T-helper 1 cell treated with Interleukin-12 subunit alpha and Interleukin-12 subunit beta and Interleukin-4 antibody, amounts not matched to agents 30 μg/mL and 1 μg/mL, for 36 hours (primary cell): ENCODE data around the gene GRIK4.

Experiments used
- H3K27ac Mint-ChIP-seq: one replicate; pipeline ENCODE4 v1.8.0; 2021; ENCODE audit warnings: mild to moderate bottlenecking, mixed read lengths
- H3K27me3 Mint-ChIP-seq: one replicate; pipeline ENCODE4 v1.8.0; 2021; ENCODE audit warnings: low read depth, mixed read lengths
- H3K36me3 Mint-ChIP-seq: one replicate; pipeline ENCODE4 v1.8.0; 2021; ENCODE audit warnings: low read depth, mixed read lengths
- H3K4me1 Mint-ChIP-seq: one replicate; pipeline ENCODE4 v1.8.0; 2021; ENCODE audit warnings: low read depth, mixed read lengths
- H3K4me3 Mint-ChIP-seq: one replicate; pipeline ENCODE4 v1.8.0; 2021; ENCODE audit warnings: mild to moderate bottlenecking, moderate library complexity, mixed read lengths
- H3K9me3 Mint-ChIP-seq: one replicate; pipeline ENCODE4 v1.8.0; 2021; ENCODE audit warnings: mixed read lengths

The GRIK4 gene

DNA sequence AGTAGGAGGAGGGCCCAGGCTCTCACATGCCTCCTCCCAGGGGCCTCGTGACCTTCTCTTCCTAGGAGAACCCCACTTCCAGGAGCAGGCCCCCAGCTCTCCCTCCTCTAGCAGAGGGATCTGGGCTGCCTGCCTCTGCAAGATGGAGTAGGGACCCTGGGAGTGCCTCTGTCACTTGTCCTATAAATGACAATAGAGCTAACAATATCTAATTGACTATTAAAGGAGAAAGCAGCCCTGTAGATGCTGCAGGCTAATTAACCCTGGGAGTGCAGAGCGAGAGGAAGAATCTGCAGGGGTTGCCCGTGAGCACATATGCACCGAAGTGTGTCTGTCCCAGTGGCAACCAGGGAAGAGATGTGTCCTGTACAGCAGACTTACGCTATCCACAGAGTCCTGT lies 184.4 kb downstream of the GRIK4 start:
- no peaks in the 10 kb centered on the region for H3K9me3 Mint-ChIP-seq
- no peak overlapping the region for H3K27ac Mint-ChIP-seq
- no peak overlapping the region for H3K4me3 Mint-ChIP-seq
- no peaks in the 10 kb centered on the region for H3K36me3 Mint-ChIP-seq
- H3K27me3 Mint-ChIP-seq = peaks cover 14% of the 10 kb centered on the region
- no peaks in the 10 kb centered on the region for H3K4me1 Mint-ChIP-seq

DNA sequence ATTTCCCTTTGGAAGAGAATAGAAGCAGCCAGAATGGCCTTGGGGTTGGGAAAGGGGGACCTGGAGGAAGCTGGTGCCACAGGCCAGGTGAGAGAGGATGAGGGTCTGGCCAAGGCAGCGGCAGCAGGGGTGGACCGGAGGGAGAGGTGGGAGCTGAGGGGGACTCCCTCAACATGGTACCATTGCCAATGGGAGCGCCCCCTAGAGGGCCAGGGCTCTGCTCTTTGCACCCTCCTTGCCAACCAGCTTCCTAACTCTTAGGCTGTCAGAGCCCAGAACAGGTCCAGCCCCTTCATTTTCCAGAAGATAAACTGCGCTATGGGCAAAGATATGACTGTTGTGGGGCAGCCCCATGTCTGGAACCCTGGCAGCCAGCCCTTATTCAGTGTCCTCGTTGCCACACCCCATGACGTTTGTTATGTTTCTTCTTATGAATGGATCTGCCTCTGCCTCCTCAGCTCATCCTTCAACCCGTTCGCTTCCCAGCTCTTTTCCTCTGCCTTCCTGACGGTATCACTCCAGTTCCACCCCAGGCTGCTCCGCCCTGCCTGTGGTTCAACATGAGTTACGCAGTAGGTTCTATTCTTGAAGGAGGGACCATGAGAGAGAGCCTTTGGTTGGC lies 185.2 kb downstream of the GRIK4 start:
- H3K4me1 Mint-ChIP-seq = no peaks in the 10 kb centered on the region
- H3K27ac Mint-ChIP-seq = no peak overlapping the region
- H3K4me3 Mint-ChIP-seq = no peak overlapping the region
- H3K36me3 Mint-ChIP-seq = no peaks in the 10 kb centered on the region
- peaks cover 11% of the 10 kb centered on the region for H3K27me3 Mint-ChIP-seq
- no peaks in the 10 kb centered on the region for H3K9me3 Mint-ChIP-seq

DNA sequence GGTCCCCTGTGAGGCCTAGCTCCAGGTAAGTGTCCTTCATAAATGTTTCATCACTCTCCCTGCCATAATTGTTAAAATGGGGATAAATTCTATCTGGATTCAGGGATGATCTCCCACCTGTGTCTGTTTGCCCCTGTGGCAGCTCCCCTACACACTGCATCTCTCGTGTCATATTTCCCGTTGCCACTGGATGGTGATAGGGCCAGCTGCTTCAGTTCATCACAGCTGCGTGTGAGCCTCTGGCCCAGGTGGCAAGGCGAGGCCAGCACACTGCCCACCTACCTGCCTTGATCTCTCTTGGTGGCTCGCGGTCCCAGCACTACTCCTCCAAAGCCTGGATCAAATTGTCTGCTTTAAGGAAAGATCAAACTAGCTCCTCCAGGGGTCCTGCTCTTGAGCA lies 187.4 kb downstream of the GRIK4 start:
- Mint-ChIP-seq H3K4me1 (no peaks in the 10 kb centered on the region), H3K4me3 (no peak overlapping the region), H3K27me3 (no peaks in the 10 kb centered on the region), H3K27ac (no peak overlapping the region), H3K9me3 (no peaks in the 10 kb centered on the region), H3K36me3 (no peaks in the 10 kb centered on the region)

DNA sequence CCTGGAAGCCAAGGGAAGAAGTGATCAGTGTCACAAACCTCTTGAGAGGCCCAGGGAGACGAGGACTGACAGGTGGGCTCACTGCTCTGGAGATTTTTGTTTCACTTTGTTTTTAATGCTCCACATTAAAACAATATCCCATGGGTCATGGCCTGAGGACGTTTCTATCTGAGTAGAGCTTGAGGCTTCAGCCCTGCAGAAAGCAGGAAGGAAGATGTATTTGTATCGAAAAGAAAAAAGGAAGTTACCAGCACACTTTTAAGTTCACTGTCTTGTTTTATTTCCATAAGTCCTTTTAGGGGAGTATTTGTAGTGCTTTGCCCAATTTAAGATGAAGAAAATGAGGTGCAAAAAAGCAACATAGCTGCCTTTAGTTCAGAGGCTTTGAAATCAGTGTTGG lies 191.1 kb downstream of the GRIK4 start:
- H3K27me3 Mint-ChIP-seq = no peaks in the 10 kb centered on the region
- no peaks in the 10 kb centered on the region for H3K9me3 Mint-ChIP-seq
- no peak overlapping the region for H3K4me3 Mint-ChIP-seq
- no peaks in the 10 kb centered on the region for H3K4me1 Mint-ChIP-seq
- no peaks in the 10 kb centered on the region for H3K36me3 Mint-ChIP-seq
- H3K27ac Mint-ChIP-seq = no peak overlapping the region

DNA sequence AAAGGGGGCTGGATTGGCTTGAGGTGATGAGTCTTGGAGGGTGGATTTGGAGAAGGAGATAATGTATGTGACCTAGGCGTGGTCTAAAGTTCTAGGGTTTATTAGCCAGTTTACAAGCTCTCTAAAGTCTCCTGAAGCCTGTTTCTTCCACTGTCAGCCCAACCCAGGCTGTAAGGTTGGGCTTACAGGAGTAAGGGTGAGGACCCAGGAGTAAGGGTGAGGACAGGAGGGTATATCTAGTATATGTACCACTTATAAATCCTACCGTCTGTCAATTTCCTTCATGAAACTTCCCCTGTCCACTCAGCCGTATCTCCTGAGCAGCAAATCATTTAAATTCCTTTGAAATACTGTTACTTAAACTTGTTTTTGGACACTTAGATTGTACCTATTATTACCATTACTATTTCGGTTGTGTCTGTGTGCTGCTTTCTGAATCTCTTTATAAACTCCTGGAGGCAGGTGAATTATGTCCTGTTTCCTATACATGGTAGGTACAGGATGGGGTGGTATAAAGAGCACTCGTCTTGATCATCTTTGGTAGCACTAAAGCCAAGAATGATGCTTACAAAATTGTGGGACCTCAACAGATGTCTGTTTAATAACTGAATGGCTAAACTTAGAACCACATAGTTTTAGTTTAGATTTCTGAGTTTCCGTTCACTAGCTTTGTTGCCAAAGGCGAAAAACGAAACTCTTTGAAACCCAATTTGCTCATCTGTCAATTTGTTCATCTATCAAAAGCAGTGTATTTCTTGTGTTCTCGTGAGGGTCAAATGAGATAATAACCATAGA lies 192.0 kb downstream of the GRIK4 start:
- Mint-ChIP-seq H3K27me3 (no peaks in the 10 kb centered on the region), H3K4me1 (no peaks in the 10 kb centered on the region), H3K36me3 (no peaks in the 10 kb centered on the region), H3K27ac (no peak overlapping the region), H3K4me3 (no peak overlapping the region), H3K9me3 (no peaks in the 10 kb centered on the region)

DNA sequence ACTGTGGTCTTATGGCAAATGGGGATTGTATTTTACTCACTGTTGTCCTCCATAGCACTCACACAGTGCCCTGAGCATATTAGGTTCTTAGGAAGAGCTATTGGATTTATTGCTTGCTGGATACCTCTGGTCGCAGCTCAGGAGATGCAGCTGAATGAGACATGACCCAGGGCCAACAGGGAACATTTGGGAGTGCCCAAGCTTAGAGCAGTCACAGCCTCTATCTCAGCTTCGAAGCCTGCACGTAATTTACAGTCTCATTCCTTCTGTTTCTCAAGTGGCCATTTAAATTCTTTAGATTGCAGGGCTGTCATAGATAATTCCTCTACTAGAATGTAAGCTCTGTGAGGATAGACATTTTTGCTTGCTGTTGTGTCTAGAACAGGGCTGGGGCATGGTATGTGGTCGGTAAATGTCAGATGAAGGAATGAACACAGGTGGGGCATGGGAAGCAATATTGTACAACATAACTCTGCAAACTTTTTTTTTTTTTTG lies 192.8 kb downstream of the GRIK4 start:
- no peak overlapping the region for H3K4me3 Mint-ChIP-seq
- H3K27ac Mint-ChIP-seq = no peak overlapping the region

DNA sequence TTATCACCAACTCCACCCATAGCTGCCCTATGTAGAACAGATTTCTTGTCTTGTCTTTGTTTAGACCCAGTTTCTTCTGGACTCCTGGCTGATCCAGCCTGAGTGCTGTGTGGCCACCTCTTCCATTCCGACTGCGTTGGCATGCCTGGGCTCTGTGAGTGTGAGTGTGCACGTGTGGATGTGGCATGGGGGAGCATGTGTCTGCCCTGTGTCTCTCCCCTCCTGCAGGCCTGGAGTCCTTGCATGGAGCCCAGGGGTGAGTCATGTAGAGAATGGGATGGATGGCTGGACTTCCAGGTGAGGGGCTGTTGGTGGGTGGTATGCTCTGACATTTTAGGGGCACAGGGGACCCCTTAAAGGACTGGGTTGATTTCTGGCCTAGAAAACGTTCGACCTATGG lies 194.7 kb downstream of the GRIK4 start:
- H3K36me3 Mint-ChIP-seq = no peaks in the 10 kb centered on the region

More for the DNA sequence above, 192.8 kb downstream of the GRIK4 start:
- no peaks in the 10 kb centered on the region for H3K4me1 Mint-ChIP-seq
- no peaks in the 10 kb centered on the region for H3K36me3 Mint-ChIP-seq
- H3K9me3 Mint-ChIP-seq = no peaks in the 10 kb centered on the region
- no peaks in the 10 kb centered on the region for H3K27me3 Mint-ChIP-seq

DNA sequence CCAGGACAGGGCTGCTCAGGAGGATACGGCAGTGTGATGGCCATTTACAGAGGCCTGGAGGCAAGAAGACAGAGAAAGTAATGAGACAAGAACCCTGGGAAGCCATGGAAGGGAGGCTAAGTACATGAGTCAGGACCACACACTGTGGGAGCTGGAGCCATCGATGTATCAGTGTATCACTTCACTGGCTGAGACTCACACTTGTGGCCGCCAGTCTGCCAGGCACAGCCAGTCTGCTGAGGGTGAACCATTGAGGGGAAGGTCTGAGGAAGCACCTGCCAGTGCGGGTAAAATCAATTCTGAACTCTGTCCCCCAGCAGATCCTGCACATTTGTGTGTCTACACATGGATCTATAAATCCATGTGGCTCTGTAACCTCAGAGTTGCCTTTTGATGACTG lies 195.6 kb downstream of the GRIK4 start:
- Mint-ChIP-seq H3K4me3 (no peak overlapping the region), H3K27me3 (no peaks in the 10 kb centered on the region), H3K4me1 (no peaks in the 10 kb centered on the region), H3K9me3 (no peaks in the 10 kb centered on the region), H3K36me3 (no peaks in the 10 kb centered on the region), H3K27ac (no peak overlapping the region)

More for the DNA sequence above, 194.7 kb downstream of the GRIK4 start:
- no peaks in the 10 kb centered on the region for H3K27me3 Mint-ChIP-seq
- no peaks in the 10 kb centered on the region for H3K9me3 Mint-ChIP-seq
- no peaks in the 10 kb centered on the region for H3K4me1 Mint-ChIP-seq
- H3K4me3 Mint-ChIP-seq = no peak overlapping the region
- no peak overlapping the region for H3K27ac Mint-ChIP-seq

DNA sequence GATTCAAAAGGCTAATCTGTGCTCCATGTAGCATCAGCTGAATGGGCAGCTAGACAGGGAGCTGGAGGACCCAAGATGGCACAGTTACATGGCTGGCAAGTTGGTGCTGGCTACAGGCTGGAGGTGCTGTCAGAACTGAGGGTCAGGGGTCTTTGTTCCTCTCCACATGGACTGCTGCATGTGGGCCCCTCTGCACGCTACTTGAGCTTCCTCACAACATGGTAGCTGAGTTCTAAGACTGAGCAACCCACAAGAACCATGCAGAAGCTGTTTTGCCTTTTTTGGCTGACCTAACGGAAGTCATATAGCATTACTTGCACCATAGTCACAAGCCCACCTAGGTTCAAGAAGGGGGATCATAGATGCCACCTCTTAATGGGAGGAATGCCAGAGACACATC lies 196.1 kb downstream of the GRIK4 start:
- H3K4me3 Mint-ChIP-seq = no peak overlapping the region
- H3K4me1 Mint-ChIP-seq = no peaks in the 10 kb centered on the region
- no peaks in the 10 kb centered on the region for H3K36me3 Mint-ChIP-seq
- H3K9me3 Mint-ChIP-seq = no peaks in the 10 kb centered on the region
- no peaks in the 10 kb centered on the region for H3K27me3 Mint-ChIP-seq
- no peak overlapping the region for H3K27ac Mint-ChIP-seq

DNA sequence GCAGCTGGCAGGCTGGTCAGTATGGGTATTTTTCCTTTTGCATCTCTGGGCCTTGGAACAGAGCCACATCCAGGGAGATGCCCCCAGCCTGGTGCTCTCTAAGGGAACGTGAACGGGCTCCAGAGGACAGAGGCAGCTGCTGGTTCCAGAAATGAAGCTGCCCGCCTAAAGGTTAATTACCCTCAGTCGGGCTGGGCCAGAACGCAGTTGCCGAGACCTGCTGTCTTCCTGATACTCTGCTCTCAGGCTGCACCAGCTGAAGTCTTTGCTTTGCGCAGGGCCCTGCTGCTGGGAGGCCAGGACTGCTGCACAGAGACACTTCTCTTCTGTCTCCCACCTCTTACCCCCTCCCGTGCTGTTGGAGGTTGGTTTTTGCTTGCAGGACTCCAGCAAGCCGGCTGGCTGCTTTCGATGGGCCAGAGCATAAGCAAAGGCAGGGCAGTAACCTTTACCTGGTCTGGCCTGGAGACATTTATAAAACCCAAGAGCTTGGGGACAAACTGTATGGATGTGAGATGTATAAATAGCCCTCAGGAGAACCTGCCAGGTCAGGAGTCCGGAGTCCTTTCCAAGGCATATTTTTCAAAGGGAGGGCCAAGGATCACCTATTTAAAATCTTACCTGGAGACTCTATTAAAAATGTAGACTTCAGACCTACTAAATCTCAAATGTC lies 197.1 kb downstream of the GRIK4 start:
- H3K36me3 Mint-ChIP-seq = no peaks in the 10 kb centered on the region
- no peaks in the 10 kb centered on the region for H3K27me3 Mint-ChIP-seq
- no peaks in the 10 kb centered on the region for H3K4me1 Mint-ChIP-seq
- no peaks in the 10 kb centered on the region for H3K9me3 Mint-ChIP-seq
- H3K4me3 Mint-ChIP-seq = no peak overlapping the region
- H3K27ac Mint-ChIP-seq = no peak overlapping the region

DNA sequence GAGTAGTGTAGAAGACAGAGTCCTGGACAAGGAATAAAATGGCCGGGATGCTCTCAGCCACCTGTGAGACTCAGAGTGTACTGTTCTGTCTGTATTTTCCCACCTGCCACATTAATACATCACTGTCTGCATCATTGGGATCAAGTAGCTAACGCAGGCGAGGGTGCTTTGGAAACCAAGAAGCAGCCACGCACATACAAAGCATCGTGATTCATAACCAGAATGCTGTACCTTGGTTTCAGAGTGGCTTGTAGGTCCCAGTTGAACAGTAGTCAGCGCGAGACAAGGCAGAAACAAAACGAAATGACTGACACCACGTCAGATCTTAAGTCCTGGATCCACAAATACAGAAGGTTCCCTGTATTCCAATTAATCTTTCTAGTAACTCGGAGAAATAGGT lies 198.3 kb downstream of the GRIK4 start:
- peaks cover 7% of the 10 kb centered on the region for H3K27me3 Mint-ChIP-seq
- no peaks in the 10 kb centered on the region for H3K36me3 Mint-ChIP-seq
- H3K9me3 Mint-ChIP-seq = no peaks in the 10 kb centered on the region

DNA sequence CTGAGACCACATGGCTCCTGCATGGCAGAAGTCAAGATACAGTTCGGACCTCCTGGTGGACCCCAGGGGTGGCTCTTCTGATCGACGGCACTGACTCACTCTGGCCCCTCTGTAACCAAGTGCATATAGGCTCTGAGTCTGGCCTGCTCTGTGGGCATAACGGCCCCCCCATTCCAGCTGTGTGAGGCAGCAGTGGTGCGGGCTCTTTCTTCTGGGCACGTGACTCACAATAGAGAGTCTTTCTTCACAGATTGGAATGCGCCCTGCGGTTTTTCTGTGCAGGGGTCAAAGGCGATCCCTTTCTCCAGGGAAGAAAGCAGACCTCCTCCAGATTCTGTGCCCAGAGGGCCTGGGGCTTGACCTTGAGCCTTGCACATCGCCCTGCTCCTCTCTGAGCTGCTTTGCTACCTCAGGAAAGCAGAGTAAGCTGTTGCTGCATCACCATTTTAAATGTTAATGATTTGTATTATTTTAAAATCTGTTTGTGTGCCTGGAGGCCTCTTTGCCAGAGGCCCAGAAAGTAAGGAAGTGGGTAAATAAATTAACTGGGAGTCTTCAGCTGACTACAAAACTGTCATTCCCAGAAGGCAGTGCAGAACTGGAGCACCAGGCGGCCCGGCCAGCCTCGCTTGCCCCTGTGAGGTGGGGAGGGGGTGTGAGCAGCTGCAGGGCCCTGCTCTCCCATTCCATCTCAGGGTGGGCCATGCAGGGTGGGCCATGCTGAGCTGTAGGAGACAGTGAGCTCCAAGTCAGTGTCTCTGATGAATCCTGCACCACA lies 199.0 kb downstream of the GRIK4 start:
- Mint-ChIP-seq H3K27ac (no peak overlapping the region), H3K27me3 (peaks cover 10% of the 10 kb centered on the region), H3K4me1 (no peaks in the 10 kb centered on the region), H3K9me3 (no peaks in the 10 kb centered on the region), H3K4me3 (no peak overlapping the region), H3K36me3 (no peaks in the 10 kb centered on the region)

More for the DNA sequence above, 198.3 kb downstream of the GRIK4 start:
- no peaks in the 10 kb centered on the region for H3K4me1 Mint-ChIP-seq
- no peak overlapping the region for H3K4me3 Mint-ChIP-seq
- no peak overlapping the region for H3K27ac Mint-ChIP-seq

DNA sequence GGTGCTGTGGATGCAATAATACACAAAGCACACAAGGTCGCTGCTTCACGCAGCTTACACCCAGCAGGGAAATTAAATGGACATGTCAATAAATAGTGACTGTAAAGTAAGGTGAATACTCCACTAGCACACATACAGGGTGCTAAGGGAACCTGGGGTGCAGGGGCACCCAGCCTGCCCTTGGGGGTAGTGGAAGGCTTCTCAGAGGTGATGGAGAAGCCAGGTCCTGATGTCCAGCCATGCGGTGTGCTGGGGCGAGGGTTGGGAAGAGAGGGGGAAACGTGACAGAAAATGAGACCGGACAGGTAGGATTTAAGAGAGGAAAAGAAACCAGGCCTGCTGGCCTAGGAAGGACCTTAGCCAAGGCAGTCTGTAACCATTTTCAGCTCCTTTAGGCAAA lies 200.5 kb downstream of the GRIK4 start:
- no peaks in the 10 kb centered on the region for H3K9me3 Mint-ChIP-seq
- peaks cover 10% of the 10 kb centered on the region for H3K27me3 Mint-ChIP-seq
- H3K27ac Mint-ChIP-seq = no peak overlapping the region
- no peaks in the 10 kb centered on the region for H3K4me1 Mint-ChIP-seq
- H3K36me3 Mint-ChIP-seq = no peaks in the 10 kb centered on the region
- no peak overlapping the region for H3K4me3 Mint-ChIP-seq

DNA sequence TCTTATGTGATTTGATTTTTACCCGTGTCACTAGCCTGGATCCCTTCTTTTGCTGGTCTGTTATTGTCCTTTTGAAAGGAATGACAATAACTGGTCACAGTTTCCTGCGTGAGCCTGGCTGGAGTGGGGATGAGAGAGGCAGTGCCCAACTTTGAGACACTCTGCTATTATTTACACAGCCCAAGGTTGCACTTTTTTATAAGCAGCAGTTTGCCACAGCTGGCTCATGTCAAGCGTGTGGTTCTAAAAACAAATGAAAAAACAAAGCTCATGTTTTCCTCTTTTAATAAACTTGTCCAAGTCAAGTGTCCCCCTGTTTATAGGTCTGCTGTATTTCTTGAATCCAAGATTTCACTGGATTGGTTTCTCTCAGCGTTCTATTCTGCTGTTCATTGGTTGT lies 201.3 kb downstream of the GRIK4 start:
- Mint-ChIP-seq H3K4me3 (no peak overlapping the region), H3K27me3 (peaks cover 10% of the 10 kb centered on the region), H3K36me3 (no peaks in the 10 kb centered on the region), H3K4me1 (no peaks in the 10 kb centered on the region), H3K27ac (no peak overlapping the region), H3K9me3 (no peaks in the 10 kb centered on the region)
